GM12872 (cell line): ENCODE results near the gene DPH2.

ENCODE experiments used
- TF ChIP-seq, protein P1 (sequence below): IDR thresholded peaks from 3 replicates; pipeline ENCODE4 v1.5.1; 2011; ENCODE audit warnings: low read depth, mild to moderate bottlenecking, low read length, moderate library complexity; ENCODE audit not compliant: insufficient read depth

Gene DPH2

DNA sequence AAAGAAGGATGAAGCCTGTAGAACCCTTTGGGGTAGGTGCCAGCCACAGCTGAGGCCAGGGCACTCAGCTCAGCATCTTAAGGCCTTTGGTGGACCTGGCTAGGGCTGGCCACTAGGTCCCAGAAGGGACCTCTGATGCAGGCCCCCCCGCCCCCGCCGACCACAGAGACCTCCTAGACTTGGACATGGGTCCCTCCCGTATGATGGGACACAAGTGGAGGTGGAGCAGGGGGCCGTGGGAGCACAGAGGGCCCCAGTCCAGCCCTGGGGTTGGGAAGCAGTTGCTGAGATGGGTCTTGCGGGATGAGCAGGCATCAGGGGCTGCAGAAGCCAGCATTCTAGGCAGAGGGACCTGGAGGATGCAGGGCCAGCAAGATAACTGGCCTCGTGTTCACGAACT is 12.4 kb downstream of the DPH2 start:
- TF ChIP-seq, protein P1, sequence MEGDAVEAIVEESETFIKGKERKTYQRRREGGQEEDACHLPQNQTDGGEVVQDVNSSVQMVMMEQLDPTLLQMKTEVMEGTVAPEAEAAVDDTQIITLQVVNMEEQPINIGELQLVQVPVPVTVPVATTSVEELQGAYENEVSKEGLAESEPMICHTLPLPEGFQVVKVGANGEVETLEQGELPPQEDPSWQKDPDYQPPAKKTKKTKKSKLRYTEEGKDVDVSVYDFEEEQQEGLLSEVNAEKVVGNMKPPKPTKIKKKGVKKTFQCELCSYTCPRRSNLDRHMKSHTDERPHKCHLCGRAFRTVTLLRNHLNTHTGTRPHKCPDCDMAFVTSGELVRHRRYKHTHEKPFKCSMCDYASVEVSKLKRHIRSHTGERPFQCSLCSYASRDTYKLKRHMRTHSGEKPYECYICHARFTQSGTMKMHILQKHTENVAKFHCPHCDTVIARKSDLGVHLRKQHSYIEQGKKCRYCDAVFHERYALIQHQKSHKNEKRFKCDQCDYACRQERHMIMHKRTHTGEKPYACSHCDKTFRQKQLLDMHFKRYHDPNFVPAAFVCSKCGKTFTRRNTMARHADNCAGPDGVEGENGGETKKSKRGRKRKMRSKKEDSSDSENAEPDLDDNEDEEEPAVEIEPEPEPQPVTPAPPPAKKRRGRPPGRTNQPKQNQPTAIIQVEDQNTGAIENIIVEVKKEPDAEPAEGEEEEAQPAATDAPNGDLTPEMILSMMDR = no peak

DNA sequence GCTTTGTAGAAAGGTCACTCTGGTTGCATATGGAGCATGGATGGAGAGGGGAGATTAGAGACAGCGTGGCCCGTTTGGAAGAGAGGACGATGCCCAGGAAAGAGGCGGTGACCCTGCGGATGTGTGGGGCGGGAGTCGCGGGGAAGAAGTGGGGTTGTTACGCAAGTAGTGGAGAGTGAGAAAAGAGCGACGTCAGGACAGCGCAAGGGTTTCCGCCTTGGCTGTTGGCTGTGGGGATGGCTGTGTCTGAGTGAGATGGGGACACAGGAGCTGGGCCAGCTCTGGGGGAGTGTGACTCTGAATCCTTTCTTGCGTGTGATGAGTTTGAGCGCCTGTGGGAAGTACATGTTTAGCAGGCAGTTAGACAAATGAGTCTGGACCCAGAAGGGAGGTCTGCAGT is 13.0 kb downstream of the DPH2 start:
- TF ChIP-seq, protein P1 = no peak

DNA sequence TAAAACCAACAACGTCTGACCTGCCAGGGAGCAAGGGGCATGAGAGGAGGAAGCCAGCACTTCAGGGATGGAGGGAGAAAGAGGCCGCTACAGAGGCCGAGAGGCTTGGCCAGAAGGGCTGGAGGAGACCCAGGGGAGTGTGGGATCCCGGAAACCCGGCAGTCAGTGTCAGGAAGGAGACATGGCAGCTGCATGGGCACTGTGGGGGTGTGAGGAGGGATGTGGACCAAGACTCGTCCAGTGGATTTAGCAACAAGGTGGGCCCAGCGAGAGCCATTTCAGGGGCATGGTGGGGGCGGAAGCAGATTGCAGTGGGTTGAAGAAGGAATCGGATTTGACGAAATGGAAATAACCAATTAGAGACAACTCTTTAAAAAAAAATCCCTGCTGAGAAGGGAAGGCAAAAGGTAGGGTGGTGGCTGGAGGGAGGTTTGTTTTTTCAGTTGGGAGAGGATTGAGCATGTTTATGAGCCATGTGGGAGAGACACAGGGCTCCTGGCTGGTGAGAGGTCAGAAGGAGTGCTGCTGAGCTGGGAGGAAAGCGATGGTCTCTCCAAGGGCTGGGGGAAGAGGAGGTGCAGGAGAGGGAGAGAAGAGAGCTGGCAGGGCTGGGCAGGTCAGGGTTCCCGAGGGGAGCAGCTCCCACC is 13.6 kb downstream of the DPH2 start:
- TF ChIP-seq, protein P1 = no peak

DNA sequence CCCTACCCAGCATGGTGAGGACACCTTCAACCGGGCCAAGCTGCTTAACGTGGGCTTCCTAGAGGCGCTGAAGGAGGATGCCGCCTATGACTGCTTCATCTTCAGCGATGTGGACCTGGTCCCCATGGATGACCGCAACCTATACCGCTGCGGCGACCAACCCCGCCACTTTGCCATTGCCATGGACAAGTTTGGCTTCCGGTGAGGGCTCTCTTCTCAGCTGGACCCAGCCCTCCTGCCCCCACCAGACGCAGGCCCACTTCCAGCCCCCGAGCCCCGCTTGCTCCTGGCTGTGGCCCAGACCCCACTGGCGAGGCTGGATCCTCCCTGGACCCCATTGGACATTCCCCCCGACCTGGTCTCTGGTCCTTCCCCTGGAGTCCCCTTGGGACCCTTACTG is 15.0 kb downstream of the DPH2 start:
- TF ChIP-seq, protein P1 = no peak

DNA sequence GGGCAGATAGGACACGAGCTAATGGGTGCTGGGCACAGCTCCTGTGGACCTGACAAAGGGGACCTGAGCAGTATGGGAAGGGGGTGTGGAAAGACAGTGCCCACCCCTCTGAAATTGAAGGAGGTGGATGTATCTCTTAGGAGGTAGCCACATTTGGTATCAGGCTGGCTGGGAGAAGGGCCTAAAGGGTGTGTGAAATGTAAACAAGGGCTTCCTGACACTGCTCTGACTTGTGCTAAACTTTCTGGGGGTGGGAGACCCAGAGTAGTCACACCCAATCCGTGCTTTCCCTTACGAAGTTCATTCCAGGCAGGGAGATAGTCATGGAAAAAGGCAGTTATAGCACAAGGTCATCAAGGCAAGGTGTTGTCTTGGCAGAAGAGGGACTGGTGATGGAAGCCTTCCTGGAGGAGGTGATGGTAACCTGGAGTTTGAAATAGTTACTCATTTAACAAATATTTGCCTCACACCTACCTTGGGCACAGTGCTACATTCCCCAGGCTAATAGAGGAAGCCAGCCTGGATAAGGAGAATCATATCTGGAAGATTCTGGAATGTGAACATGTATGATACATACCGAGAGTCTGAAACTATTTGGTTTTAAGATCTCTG is 16.3 kb downstream of the DPH2 start:
- TF ChIP-seq, protein P1 = no peak

DNA sequence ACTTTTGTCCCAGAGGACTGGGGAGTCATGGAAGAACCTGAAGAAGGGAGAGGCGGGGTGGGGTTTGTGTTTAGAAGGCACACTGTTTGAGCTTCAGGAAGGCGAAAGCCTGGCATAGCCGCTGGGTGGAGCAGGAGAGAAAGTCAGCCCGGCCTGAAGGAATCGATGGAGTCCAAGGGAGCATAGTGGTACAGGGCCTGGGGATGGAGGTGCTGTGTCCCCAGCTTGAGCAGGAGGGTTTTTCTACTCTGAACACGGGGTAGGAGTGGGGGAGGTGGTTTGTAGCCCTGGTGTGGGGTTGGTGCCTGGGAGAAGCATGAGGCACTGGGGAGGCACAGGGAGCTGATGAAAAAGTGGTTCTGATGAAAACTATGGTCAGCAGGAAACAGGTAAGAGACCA is 16.9 kb downstream of the DPH2 start:
- TF ChIP-seq, protein P1 = no peak

DNA sequence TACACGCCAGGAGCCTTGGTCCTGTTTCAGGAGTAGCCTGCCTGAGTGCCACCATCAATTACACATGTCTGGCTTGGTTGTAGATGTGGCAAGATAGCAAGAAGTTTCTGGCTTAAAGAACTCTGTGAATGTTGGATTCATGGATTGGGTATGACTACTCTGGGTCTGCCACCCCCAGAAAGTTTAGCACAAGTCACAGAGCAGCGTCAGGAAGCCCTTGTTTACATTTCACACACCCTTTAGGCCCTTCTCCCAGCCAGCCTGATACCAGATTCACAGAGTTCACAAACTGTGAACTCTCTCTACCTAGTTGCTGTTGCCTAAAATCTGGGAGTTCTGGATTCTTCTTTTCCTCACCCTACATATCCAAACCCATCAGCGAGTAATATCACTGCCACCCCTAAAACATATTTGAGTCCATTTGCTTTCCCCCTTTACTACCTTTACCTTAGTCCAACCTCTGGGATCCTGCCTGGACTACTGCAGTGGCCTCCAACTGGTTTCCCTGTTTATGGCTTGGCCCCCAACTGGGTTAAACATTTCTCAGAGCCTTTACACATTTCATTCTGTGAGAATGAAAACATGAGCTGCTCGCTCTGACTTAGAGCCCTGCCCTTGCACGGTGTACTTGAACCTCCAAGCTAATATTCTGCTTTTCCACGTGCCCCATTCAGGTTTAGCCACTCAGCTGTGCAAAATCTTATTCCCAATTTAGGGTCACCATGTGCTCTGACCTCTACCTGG is 17.5 kb downstream of the DPH2 start:
- TF ChIP-seq, protein P1 = no peak
